Activated CD8-positive, alpha-beta memory T cell treated with anti-CD3 and anti-CD28 coated beads for 4 hours (primary cell): Measurements from ENCODE around the gene IFITM10.

Source experiments
- DNase-seq, 2 donors: peaks; one replicate each; pipeline ENCODE4 v3.0.0-alpha.2; 2020; ENCODE audit warnings: low read depth in 2 of 2

Gene IFITM10

GRCh38 chr11:1752907-1753228 lies 2.5 kb upstream of the IFITM10 start:
- DNase-seq, result no peak

- no peak for DNase-seq
These were observed 1.9 kb upstream of the IFITM10 start for GRCh38 chr11:1751999-1752906.

- no peak for DNase-seq
These were observed 1.1 kb upstream of the IFITM10 start for GRCh38 chr11:1751531-1751921.

GRCh38 chr11:1750840-1751530 lies 590 bp upstream of the IFITM10 start:
- DNase-seq, result no peak

GRCh38 chr11:1749395-1750351 lies 722 bp downstream of the IFITM10 start:
- DNase-seq, result no peak

- no peak for DNase-seq
These were observed 1.6 kb downstream of the IFITM10 start for GRCh38 chr11:1748636-1749394.

- DNase-seq, result no peak
These were observed 2.4 kb downstream of the IFITM10 start for GRCh38 chr11:1747753-1748635.

- no peak for DNase-seq
These were observed 3.2 kb downstream of the IFITM10 start for GRCh38 chr11:1746956-1747752.

GRCh38 chr11:1746511-1746931 lies 3.9 kb downstream of the IFITM10 start:
- no peak for DNase-seq

- DNase-seq, result no peak
These were observed 4.6 kb downstream of the IFITM10 start for GRCh38 chr11:1745701-1746320.

GRCh38 chr11:1744891-1745700 lies 5.3 kb downstream of the IFITM10 start:
- no peak for DNase-seq

- no peak for DNase-seq
These were observed 6.1 kb downstream of the IFITM10 start for GRCh38 chr11:1744137-1744886.

- no peak for DNase-seq
These were observed 6.7 kb downstream of the IFITM10 start for GRCh38 chr11:1743585-1744136.

- DNase-seq, result no peak
These were observed 7.4 kb downstream of the IFITM10 start for GRCh38 chr11:1742869-1743584.

- DNase-seq, result no peak
These were observed 8.0 kb downstream of the IFITM10 start for GRCh38 chr11:1742371-1742770.

- no peak for DNase-seq
These were observed 8.7 kb downstream of the IFITM10 start for GRCh38 chr11:1741741-1742140.
